ENCODE data around the gene TULP1.

The TULP1 gene

GRCh38 chr6:35496841-35497570, 15.7 kb downstream of the TULP1 start, which contains the start of gene TEAD3:
TEAD3 (minus strand) TSS chr6:35497079.
- peak; percentile 77 for DNase-seq (ENCODE audit: low spot score)

- no peak for DNase-seq (ENCODE audit: low spot score)
Observed at GRCh38 chr6:35496036-35496840, 16.5 kb downstream of the TULP1 start.

GRCh38 chr6:35495258-35496035, 17.2 kb downstream of the TULP1 start:
- no peak for DNase-seq (ENCODE audit: low spot score)

GRCh38 chr6:35494161-35494563, 18.5 kb downstream of the TULP1 start:
- DNase-seq (ENCODE audit: low spot score), result no peak

GRCh38 chr6:35493307-35493983, 19.3 kb downstream of the TULP1 start:
- no peak for DNase-seq (ENCODE audit: low spot score)

GRCh38 chr6:35492974-35493284, 19.8 kb downstream of the TULP1 start:
- no peak for DNase-seq (ENCODE audit: low spot score)

- DNase-seq (ENCODE audit: low spot score), result no peak
Observed at GRCh38 chr6:35492258-35492973, 20.3 kb downstream of the TULP1 start.

- DNase-seq (ENCODE audit: low spot score), result no peak
Observed at GRCh38 chr6:35491558-35492257, 21.0 kb downstream of the TULP1 start.

GRCh38 chr6:35490821-35491557, 21.7 kb downstream of the TULP1 start:
- no peak for DNase-seq (ENCODE audit: low spot score)

- no peak for DNase-seq (ENCODE audit: low spot score)
Observed at GRCh38 chr6:35489995-35490791, 22.5 kb downstream of the TULP1 start.

- no peak for DNase-seq (ENCODE audit: low spot score)
Observed at GRCh38 chr6:35489066-35489465, 23.6 kb downstream of the TULP1 start.

GRCh38 chr6:35488517-35488862, 24.2 kb downstream of the TULP1 start:
- no peak for DNase-seq (ENCODE audit: low spot score)

GRCh38 chr6:35487658-35488516, 24.8 kb downstream of the TULP1 start:
- no peak for DNase-seq (ENCODE audit: low spot score)

GRCh38 chr6:35486005-35486925, 26.4 kb downstream of the TULP1 start:
- DNase-seq (ENCODE audit: low spot score), result no peak

- no peak for DNase-seq (ENCODE audit: low spot score)
Observed at GRCh38 chr6:35485402-35485877, 27.3 kb downstream of the TULP1 start.

GRCh38 chr6:35484921-35485392, 27.7 kb downstream of the TULP1 start:
- DNase-seq (ENCODE audit: low spot score), result no peak

All from COLO829 (cell line).